Measurements from ENCODE around the gene GFRA1.

GFRA1 gene

DNA sequence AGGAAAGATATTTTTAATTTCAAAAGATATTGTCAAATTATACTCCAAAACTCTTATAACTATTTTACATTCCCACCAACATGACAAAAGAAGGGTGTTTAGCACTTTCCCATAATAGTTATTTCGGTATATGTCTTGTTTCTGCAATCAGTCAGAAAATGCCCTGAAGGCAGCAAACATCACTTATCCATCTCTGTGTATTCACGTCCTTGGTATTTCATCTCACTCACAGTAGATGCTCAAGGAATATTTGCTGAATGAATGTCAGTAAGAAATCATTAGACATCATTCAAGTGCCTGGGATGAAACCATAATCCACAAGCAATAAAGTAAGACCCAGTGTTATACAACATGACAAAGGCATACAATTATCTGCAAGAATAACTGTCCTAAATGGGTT is 112.7 kb downstream of the GFRA1 start:
- no peak overlapping the region for H3K4me3 ChIP-seq (ENCODE audit: control insufficient read depth, low read depth, low read length)
- TF ChIP-seq, protein P1, sequence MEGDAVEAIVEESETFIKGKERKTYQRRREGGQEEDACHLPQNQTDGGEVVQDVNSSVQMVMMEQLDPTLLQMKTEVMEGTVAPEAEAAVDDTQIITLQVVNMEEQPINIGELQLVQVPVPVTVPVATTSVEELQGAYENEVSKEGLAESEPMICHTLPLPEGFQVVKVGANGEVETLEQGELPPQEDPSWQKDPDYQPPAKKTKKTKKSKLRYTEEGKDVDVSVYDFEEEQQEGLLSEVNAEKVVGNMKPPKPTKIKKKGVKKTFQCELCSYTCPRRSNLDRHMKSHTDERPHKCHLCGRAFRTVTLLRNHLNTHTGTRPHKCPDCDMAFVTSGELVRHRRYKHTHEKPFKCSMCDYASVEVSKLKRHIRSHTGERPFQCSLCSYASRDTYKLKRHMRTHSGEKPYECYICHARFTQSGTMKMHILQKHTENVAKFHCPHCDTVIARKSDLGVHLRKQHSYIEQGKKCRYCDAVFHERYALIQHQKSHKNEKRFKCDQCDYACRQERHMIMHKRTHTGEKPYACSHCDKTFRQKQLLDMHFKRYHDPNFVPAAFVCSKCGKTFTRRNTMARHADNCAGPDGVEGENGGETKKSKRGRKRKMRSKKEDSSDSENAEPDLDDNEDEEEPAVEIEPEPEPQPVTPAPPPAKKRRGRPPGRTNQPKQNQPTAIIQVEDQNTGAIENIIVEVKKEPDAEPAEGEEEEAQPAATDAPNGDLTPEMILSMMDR (IDR thresholded peaks at IDR 0.05; ENCODE audit: control insufficient read depth, insufficient read depth, low read depth, low read length, missing control alignments): no peak
- DNase-seq (ENCODE audit: low read depth): no peak

DNA sequence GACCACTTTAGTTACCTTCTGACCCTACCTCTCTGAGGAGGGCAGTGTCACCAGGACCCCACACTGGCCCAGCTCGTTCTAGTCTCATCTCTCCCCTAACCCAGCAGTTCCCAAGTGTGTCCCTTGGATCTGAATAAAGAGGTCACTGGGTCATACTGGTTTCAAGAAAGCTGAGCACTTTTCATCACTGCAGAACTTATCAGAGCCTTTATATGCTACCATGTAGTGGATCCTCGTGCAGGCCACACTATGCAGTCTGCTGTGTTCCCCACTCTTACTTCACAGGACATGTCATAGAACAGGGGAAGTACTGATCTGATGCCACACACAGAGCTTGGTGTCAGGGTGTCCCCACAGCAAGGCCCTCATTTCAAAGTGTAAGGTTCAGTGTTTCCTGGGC is 113.8 kb downstream of the GFRA1 start:
- H3K4me3 ChIP-seq (ENCODE audit: control insufficient read depth, low read depth, low read length): no peak overlapping the region
- TF ChIP-seq, protein P1 (IDR thresholded peaks at IDR 0.05; ENCODE audit: control insufficient read depth, insufficient read depth, low read depth, low read length, missing control alignments): no peak
- DNase-seq (ENCODE audit: low read depth): no peak

DNA sequence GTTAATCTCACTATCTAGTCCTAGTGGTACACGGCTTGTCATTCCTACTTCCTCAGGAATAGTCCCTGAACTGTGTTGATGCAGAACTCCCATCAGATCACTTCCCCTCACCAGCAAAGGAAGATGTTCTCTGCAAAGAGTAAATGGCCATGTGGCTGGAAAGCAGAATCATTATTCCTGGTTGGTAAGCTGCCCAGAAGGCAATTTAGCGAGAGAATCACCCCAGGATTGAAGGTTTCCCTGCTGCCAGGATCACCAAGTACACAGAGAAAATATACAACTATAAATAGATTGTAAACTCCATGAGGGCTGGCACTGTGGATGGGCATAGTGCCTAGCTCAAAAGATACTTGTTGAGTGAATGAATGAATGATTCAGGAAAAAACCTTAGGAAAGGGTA is 115.0 kb downstream of the GFRA1 start:
- no peak for DNase-seq (ENCODE audit: low read depth)
- TF ChIP-seq, protein P1 (IDR thresholded peaks at IDR 0.05; ENCODE audit: control insufficient read depth, insufficient read depth, low read depth, low read length, missing control alignments): no peak
- H3K4me3 ChIP-seq (ENCODE audit: control insufficient read depth, low read depth, low read length): no peak overlapping the region

DNA sequence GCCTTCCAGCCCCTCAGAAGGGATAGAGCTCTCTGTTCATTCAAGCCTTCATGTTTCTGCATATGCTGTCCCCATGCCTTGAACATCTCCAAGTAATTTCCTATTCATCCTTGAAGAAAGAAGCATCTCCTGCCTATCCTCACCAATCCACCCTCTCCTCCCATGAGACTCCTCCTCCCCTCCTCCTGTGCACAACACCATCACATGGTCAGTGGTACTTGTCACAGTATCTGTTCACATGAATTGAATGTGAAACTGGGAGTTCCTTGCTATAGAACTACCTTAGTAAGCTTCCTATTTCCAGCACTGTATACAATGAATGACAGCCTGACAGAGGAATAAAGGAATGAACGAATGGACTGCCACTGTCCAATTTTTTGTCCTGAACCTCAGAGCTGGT is 115.5 kb downstream of the GFRA1 start:
- TF ChIP-seq, protein P1 (IDR thresholded peaks at IDR 0.05; ENCODE audit: control insufficient read depth, insufficient read depth, low read depth, low read length, missing control alignments): no peak
- no peak for DNase-seq (ENCODE audit: low read depth)
- H3K4me3 ChIP-seq (ENCODE audit: control insufficient read depth, low read depth, low read length): no peak overlapping the region

DNA sequence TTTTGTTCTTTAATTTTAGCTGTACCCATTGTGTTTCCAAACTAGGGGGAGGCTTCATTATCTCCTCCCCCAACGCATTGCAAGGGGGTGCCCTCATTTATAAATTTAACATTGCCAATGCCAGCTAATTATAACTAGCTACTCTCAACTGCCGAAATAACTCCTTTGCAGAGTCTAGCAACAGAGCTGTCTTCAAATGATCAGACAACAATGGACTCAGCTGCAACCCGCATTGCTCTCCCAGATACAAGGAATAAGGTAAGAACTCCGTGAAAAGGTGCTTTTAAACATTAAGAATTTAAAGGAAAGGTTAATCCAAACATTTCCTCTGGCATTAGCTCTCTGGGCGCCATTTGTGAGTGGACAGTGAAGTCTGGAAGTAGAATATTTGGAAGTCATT is 116.2 kb downstream of the GFRA1 start:
- no peak overlapping the region for H3K4me3 ChIP-seq (ENCODE audit: control insufficient read depth, low read depth, low read length)
- DNase-seq (ENCODE audit: low read depth): no peak

DNA sequence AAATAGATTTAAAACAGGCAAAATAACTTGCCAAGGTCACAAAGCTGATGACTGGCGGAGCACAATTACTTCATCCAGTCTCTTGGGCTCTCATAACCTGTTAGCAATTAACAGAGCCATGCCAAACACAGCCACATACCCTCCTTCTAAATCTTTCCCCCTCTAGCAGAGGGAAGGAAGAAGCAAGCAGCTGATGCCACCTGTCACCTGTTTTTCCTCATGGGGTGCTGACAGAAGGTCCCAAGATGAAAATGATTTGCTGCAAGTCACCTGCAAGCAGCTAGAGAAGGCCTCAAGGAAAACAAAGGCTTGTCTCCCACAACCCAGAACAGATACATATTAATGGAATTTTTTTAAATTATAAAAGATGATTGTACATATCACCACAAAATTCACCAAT is 117.8 kb downstream of the GFRA1 start:
- H3K4me3 ChIP-seq (ENCODE audit: control insufficient read depth, low read depth, low read length): no peak overlapping the region
- DNase-seq (ENCODE audit: low read depth): no peak
- TF ChIP-seq, protein P1 (IDR thresholded peaks at IDR 0.05; ENCODE audit: control insufficient read depth, insufficient read depth, low read depth, low read length, missing control alignments): no peak

More for the DNA sequence above, 116.2 kb downstream of the GFRA1 start:
- TF ChIP-seq, protein P1 (IDR thresholded peaks at IDR 0.05; ENCODE audit: control insufficient read depth, insufficient read depth, low read depth, low read length, missing control alignments): no peak

DNA sequence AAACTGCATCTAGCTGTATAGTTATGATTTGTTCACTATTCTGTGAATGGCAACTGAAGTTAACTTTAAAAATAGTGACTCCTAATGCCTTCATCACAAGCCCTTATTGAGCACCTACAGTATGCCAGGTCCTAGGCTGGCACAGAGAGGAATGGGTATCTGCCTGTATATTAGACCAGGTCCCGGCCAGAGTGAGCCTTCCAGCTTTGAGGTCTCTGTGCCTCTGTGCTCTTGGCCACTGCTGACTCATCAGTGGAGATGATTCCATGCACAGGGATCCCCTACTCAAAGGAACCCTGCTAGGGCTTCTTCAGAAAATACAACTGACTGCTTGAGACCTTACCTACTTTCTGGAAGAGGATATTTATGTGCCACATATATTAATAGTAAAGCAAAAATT is 118.4 kb downstream of the GFRA1 start:
- DNase-seq (ENCODE audit: low read depth): no peak
- TF ChIP-seq, protein P1 (IDR thresholded peaks at IDR 0.05; ENCODE audit: control insufficient read depth, insufficient read depth, low read depth, low read length, missing control alignments): no peak

More for the DNA sequence above, 118.4 kb downstream of the GFRA1 start:
- H3K4me3 ChIP-seq (ENCODE audit: control insufficient read depth, low read depth, low read length): no peak overlapping the region
